ENCODE measurements around the gene CDH22.

CDH22 gene

DNA sequence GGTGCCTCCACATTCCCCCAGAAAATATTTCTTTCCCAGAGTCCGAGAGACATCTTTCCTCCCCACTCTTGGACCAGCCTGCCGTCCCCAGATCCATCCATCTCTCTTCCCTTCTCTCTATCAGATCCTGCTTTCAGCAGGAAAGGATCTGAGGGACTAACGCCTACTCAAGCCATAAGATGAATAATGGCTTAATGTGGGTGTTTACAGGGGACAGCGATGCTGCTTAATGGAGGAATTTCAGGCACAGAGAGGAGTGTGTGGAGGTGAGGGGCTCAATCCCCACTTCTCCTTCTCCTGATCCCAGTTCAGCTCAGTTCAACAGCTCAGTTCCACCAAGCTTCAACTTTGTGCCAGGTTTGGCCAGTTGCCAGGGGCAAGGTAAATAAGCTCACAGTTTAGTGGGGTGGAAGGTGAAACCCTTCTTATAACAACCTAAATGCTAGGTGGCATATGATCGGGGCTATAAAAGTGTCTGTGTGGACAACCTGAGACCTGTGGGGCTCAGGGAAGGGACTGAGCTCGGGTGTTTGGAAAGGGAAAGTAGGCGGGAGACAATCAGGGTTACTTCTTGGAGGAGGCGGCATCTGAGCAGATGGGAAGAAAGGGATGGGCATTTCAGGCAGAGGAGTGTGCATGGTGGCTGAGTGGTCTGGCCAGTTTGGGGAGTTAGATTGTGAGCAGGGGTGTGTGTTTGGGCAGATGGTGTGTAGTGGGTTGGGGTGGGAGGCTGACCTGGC is 55.8 kb downstream of the CDH22 start:
- DNase-seq (ENCODE audit: low read depth), result no peak

DNA sequence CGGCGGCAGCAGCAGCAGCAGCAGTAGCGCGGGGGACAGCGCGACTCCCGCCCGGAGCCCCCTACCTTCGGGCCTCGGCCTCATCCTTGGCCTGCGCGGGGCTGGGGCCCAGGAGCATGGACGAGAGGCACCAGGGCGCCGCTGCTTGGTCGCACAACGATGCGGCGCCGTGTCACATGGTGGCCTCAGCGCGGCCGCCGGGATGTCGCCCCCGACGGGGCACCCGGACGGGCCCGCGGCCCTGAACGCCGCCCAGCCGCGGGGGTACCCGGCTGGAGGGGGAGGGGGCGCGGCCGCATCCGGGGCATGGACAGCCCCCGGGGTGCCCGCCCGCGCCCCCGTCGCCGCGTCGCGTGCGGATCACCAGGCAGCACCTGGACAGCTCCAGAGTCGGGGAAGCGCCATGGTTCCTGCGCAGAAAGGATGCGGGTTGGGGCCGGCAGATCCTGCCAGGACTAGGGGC is 57.1 kb downstream of the CDH22 start:
- no peak overlapping the region for H3K4me3 ChIP-seq (ENCODE audit: low read depth, low read length)
- no peak for DNase-seq (ENCODE audit: low read depth)

More for the DNA sequence above, 55.8 kb downstream of the CDH22 start:
- H3K4me3 ChIP-seq (ENCODE audit: low read depth, low read length), result no peak overlapping the region

DNA sequence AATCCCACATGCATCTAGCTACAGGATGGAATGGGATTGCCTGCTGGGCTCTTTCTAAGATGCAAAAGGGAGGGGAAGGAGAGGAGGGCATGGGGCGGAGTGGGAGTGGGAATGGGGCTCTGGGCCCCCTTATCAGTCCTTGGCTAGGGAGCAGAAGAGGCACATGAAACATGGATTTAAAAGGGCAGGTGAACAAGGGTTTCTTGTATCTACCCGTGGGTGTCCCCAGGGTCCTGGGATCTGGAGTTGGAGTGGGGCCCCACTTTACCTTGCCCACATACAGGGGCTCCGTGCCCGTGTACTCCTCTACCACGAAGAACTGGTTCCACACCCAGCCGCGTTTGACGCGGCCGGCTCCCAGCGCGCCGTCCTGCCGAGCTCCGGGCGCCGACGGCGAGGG is 57.5 kb downstream of the CDH22 start:
- no peak overlapping the region for H3K4me3 ChIP-seq (ENCODE audit: low read depth, low read length)
- DNase-seq (ENCODE audit: low read depth), result no peak

DNA sequence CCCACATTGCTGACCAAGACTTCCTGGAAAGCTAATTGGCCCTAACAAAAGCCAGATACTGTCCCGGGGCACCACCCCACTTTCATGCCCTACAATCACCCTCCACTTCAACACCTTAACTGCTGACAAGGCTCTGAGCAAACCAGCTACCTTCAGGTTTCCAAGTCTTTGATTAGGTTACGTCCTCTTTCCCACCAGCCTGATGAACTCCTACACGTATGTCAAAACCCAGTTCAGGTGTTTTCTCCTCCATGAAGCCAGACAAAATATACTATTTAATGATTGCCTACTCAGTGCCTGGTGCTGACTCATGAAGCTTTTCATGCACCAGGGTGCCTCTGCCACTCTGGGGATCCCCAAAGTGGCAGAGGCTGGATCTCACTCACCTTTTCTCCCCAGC is 58.6 kb downstream of the CDH22 start:
- no peak for DNase-seq (ENCODE audit: low read depth)
- H3K4me3 ChIP-seq (ENCODE audit: low read depth, low read length), result no peak overlapping the region

DNA sequence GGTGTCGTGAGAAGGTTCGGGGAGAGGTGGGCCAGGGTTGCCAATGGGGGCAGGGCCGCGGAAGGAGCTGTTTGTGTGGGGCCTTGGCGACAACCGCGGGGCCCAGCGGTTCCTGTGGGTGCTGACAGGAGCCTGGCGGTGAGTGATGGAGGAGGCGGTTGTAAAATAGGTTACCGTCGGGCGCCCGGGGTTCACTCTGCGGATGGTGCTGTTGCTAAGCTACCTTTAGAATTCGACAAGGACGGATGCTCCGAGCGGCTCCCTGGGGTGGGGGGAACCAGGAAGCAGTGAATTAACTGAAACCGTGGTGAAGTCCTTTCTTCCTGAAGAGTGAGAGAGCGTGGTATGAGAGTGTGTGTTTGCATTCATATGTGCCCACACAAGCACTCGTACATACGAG is 61.7 kb downstream of the CDH22 start:
- H3K4me3 ChIP-seq (ENCODE audit: low read depth, low read length), result no peak overlapping the region
- DNase-seq (ENCODE audit: low read depth), result no peak

DNA sequence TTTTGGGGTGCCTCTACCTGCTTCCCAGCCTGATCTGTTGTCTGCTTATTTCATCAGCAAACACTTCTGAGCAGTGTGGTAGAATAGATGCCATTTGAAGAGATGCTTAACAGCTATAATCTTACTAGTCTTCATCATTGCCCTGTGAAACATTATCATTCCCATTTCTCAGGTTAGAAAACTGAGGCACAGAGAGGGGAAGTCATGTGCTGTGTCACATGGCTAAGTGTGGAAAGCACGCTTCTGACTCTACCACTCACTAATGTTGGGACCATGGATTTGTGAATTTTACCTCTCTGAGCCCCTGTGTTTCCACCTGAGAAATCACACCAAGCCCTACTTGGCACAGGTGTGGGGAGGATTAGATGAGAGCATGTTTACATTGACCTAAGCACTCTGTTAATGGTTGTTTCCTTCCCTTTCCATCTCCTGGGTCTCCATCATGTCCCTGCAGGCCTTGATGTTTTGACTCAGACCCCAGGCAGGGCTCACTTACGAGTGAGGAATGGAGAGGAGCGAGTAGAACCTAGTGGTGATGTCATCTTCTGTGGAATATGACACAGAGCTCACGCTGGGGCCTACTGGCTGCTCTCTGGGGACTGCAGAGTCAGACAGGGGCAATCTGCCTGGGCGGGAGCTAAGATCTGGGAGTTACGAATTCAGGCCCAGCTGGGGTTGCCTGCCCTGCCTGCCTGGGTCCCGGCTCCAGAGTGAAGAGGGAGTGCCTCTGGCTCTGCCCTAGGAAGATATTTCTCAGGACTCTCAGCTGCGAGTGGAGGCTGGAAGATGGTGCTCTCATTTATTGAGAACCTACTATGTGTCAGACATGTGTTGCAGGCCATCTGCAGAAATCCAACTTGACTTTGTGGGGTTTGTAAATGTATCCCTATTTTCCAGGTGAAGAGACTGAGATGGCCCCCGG is 64.3 kb downstream of the CDH22 start:
- no peak for DNase-seq (ENCODE audit: low read depth)
- H3K4me3 ChIP-seq (ENCODE audit: low read depth, low read length), result no peak overlapping the region

DNA sequence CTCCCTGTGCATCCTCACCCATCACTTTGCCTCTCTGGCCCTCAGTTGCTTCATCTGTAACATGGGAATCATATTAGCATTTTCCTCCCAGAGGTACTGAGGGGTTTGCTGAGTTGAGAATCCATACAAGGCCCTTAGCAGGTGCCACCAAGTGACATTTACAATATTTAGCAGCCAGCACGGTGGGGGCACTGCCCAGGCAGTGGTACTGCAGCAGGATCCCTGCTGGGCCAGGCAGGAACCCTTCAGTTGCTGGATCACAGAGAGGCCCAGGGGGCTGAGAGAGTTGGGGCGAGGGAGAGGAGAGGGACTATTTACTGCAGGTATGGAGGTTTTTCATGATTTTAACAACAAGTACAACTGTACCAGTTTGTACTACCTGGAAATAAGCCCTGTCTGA is 65.9 kb downstream of the CDH22 start:
- DNase-seq (ENCODE audit: low read depth), result no peak
- no peak overlapping the region for H3K4me3 ChIP-seq (ENCODE audit: low read depth, low read length)

DNA sequence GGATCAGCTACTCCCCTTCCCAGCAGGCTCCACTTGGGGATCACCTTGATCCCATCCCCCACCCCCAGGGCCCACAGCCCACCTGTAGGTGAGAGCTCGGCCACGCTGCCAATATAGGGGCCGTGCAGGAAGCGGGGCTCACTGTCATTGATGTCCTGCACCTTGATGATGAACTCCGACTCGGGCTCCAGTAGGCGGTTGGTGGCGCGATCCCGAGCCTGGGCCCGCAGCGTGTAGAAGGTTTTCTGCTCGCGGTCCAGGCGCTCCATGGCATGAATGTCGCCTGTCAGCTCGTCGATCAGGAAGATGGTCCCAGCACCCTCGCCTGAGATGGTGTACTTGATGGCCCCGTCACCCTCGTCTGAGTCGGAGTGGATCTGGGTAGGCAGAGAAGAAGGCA is 67.4 kb downstream of the CDH22 start:
- H3K4me3 ChIP-seq (ENCODE audit: low read depth, low read length), result no peak overlapping the region
- no peak for DNase-seq (ENCODE audit: low read depth)

DNA sequence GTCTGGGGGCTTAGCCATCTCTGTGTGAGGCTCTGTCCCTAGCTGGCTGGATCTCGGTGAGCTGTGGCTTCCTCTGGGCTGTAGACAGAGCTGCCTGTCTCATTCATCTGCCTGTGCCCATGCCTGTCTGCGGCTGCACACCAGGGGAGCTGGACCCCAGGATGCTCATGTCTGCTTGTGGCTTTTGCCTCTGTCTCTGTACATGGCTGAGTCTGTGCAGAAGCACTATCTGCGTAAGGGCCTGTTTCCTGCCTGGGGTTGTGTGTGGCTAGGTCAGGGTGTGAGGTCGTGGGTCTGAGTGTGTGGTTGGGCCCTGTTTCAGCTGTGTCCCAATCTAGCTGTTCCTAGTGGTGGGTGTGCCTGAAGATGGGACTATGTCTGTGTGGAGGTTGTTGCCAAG is 68.2 kb downstream of the CDH22 start:
- no peak for DNase-seq (ENCODE audit: low read depth)

DNA sequence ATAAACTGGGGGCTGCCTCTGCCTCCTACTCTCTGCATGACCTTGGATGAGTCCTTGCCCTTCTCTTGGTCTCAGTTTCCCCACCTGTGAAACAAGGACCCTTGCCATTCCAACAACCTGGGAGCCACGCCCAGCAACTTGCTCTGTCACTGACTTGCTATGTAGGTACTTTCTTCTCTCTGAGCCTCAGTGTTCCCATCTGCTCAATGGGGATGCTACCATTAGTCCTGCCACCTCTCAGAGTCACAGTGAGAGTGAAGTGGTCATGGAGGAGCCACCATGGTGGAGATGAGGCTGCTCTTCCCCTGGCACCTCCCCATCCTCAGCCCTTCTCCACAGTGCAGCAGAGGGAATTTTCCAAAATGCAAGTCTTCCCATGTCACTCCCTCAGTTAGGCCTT is 70.6 kb downstream of the CDH22 start:
- H3K4me3 ChIP-seq (ENCODE audit: low read depth, low read length), result no peak overlapping the region
- no peak for DNase-seq (ENCODE audit: low read depth)

More for the DNA sequence above, 68.2 kb downstream of the CDH22 start:
- no peak overlapping the region for H3K4me3 ChIP-seq (ENCODE audit: low read depth, low read length)

DNA sequence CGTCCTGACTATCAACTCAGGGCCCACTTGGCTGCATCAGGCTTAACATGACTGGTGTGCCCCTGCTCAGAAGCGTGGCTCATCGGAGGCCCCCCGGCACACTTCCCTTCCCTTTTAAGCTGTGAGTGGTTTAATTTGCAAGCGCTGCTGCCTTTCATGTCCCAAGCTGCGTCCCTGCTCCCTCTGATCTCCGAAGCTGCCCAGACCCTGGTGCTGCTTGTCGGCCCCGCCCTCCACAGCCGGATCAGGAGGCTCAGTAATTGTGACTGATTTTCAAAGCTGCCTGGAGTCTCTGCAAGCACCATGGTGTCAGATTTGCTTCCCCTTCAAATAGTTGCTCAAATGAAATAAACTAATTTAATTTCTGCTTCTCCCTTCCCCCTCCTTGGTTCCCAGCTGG is 71.1 kb downstream of the CDH22 start:
- no peak for DNase-seq (ENCODE audit: low read depth)
- H3K4me3 ChIP-seq (ENCODE audit: low read depth, low read length), result no peak overlapping the region

DNA sequence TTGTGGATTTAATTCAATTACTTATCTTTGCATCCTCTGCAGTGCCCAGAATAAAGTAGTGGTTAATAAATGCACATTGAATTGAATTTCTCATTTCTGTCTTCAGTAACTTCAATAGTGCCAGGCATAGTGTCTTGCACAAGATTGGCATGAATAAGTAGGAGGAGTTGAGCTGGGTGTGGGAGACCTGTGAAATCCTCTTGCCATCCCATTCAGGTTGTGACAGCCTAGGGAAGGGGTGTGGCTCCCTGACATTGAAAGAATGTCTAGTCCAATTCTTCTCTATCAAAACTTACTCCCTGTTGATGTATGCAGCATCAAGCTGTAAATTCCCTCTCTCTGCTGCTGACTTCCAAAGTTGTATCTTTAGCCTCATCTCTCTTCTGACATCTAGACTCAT is 73.2 kb downstream of the CDH22 start:
- H3K4me3 ChIP-seq (ENCODE audit: low read depth, low read length), result no peak overlapping the region
- no peak for DNase-seq (ENCODE audit: low read depth)

DNA sequence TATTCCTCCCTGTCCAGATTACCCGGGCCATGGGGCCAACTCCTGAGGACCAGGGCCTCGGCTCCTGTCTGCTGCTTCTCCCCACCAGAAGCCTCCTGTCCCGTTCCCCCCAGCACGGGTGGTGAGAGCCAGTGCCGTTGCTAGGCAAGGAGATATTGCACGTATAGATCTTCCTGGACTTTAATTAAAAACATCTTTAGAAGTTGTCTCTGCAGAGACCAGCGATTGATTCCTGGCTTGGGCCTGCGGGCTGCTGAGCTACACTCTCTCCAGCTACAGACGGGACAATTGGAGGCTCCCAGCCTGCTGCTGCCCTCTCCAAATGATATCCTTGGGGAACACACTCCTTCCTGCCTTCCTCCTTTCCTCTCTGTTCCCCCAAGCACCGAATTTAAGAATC is 74.6 kb downstream of the CDH22 start:
- DNase-seq (ENCODE audit: low read depth), result no peak
- no peak overlapping the region for H3K4me3 ChIP-seq (ENCODE audit: low read depth, low read length)

DNA sequence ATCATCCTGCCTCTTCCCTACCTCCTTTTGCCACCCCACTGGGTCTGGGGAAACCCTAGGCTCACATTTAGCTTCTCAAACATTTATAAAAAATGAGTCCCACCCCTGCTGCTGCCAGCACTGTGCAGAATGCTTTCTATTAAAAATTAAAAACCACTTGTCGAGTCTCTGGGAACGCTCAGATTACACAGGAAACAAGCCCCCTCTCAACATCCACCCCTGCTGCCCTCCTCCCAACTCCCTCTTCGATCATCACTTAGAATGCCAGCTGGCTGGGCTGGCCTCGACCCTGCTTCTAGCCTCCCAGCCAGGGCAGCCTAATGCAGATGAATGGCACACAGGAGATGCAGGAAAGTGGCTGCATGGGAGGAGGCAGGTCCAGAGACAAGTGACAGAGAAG is 75.8 kb downstream of the CDH22 start:
- DNase-seq (ENCODE audit: low read depth), result no peak

DNA sequence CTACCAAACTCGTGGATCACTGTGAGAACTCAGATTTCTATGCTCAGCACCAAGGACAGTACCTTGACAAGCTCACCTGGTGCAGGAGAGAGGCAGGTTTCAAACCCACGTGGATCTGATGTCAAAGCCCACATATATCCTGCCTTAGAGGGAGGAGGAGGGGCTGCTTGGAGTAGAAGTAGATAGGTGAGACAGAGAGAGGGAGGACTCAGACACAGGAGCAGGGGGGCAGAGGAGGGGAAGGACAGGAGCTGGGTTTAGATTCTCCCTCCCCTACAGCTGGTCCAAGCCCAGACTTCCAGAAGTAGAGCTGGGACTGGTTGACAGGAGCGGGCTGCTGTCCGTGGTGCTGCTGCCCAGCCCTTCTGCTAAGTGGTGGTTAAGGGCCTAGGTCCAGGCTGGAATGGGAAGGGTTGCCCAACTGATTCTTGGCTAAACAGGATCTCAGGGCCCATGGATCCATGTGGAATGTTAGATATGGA is 77.5 kb downstream of the CDH22 start:
- H3K4me3 ChIP-seq (ENCODE audit: low read depth, low read length), result no peak overlapping the region
- no peak for DNase-seq (ENCODE audit: low read depth)

More for the DNA sequence above, 75.8 kb downstream of the CDH22 start:
- no peak overlapping the region for H3K4me3 ChIP-seq (ENCODE audit: low read depth, low read length)

DNA sequence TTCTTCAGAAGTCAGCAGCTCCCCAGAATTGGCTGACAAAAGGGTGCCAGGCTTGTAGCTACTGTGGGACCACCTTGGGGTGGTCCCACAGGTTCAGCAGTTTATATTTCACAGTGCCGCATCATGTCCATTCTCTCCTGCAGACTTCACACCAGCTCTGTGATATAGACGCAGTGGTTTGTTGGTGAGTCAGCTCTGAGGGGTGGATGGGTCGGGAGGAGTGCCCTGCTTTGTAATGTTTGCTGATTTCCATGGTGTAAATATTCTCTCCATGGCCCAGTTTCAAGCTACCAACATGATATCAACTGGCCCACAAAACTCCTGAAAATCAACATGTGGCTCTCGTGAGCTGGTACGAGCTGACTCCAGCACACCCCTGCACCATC is 78.2 kb downstream of the CDH22 start:
- no peak overlapping the region for H3K4me3 ChIP-seq (ENCODE audit: low read depth, low read length)
- no peak for DNase-seq (ENCODE audit: low read depth)

DNA sequence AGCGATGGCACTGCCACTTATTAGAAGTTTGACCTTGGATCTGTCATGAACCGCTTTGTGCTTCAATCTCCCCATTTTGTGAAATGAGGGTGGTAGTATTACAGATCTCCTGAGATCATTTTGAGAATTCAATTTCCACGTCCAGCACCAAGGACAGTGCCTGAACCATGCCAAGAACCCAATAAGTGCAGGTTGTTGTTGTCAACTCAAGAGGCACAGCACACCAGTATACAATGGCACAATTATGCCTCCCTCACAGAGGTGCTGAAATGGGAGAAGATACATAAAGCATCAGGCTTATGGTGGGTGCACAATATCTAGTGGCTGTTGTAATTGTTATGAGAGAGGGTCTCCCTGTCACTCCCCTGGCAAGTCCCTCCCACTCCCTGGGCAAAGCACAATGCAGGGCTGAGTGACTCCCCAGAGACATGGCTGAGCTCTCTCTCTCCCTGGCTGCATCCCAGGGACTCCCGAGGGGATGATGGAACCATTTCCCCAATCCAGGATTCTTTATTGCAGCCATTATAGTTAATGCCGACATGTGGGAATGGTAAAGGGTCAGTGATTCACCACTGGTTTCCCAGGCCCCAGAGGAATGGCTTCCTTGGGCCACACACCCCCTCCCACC is 78.7 kb downstream of the CDH22 start:
- DNase-seq (ENCODE audit: low read depth), result no peak
- no peak overlapping the region for H3K4me3 ChIP-seq (ENCODE audit: low read depth, low read length)

DNA sequence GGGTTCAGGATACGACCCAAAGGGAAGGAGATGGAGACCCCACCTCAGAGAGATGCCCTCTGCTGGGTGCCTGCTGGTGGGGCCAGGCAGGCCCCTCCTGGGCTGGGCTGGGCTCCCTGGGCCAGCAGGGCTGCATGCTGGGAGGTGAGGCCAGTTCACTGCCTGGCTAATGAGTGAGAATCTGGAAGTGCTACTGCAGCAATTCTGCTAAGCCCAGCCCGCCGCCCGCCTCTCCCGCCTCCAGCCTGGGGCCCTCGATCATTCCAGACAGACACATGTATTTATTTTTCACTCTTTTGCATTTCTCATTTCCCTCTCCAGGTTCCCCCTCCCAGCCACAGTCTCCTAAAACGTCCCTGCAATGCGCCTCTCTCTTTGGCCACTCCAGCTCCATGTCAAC is 79.6 kb downstream of the CDH22 start:
- no peak overlapping the region for H3K4me3 ChIP-seq (ENCODE audit: low read depth, low read length)
- DNase-seq (ENCODE audit: low read depth), result no peak

DNA sequence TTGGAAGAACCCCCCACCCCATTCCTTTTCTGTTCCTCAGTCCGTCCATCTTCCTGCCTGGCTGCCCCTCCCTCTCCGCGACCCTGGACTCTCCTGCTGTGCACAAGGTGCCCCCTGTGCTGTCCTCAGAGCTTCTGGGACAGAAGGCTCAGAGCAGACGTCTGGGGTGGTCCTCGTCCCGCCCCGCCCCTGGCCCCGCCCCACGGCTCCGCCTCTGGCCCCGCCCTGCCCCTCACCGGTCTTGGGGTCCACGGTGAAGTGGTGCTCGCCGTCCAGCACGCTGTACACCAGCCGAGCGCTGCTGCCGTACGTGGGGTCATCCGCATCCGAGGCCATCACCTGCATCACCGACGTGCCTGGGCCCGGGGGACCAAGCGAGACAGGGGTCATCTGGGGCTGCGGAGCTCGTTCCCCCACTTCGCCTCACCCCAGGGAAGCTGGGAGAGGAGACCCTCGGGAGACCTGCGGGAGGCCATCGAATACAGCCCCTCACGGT is 81.0 kb downstream of the CDH22 start:
- no peak for DNase-seq (ENCODE audit: low read depth)
- no peak overlapping the region for H3K4me3 ChIP-seq (ENCODE audit: low read depth, low read length)

DNA sequence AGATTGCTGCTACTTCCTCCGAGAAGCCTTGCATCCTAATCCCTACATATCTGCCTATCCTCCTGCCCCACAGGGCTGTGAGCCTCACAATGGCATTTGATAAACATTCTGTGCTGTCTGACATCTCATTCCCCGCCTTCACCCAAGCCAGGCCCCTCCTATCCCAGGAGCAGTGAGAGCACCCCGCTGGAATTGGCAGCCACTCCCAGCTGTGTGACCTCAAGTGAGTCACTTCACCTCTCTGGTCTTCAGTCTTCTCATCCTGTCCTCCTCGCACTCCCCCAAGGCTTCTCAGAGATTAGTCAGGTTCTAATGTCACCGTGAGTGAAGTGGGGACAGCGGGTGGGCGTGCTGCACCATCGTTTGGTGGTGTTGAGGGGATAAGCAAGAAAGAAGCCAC is 81.7 kb downstream of the CDH22 start:
- DNase-seq (ENCODE audit: low read depth), result no peak
- H3K4me3 ChIP-seq (ENCODE audit: low read depth, low read length), result no peak overlapping the region

Data from skeletal muscle cell (primary cell).